DND-41 (cell line): ENCODE data around the gene GAS1.

Source experiments
- ATAC-seq: fragments of 200-7000 bp; cut with Tn5 transposase; 3 replicates; pipeline ENCODE4 v1.9.1; 2021; ENCODE audit warnings: low read depth; ENCODE audit not compliant: insufficient read depth
- DNase-seq: peaks from one replicate; pipeline ENCODE4 v3.0.0-alpha.2; 2020
- H2AFZ ChIP-seq: 2 replicates; pipeline ENCODE4 v1.6.0; 2012; ENCODE audit warnings: low read depth, low read length
- H3K27ac ChIP-seq: 2 replicates; pipeline ENCODE4 v1.5.1; 2012; ENCODE audit warnings: low read length, inconsistent platforms
- H3K27me3 ChIP-seq: fragments of 200-600 bp; sonication (generic); 2 replicates; pipeline ENCODE4 v1.6.0; 2012; ENCODE audit warnings: low read length, mild to moderate bottlenecking, inconsistent platforms; ENCODE audit not compliant: insufficient read depth, poor library complexity
- H3K36me3 ChIP-seq: 2 replicates; pipeline ENCODE4 v1.5.1; 2012; ENCODE audit warnings: low read length, inconsistent platforms; ENCODE audit not compliant: insufficient read depth
- H3K4me1 ChIP-seq: 2 replicates; pipeline ENCODE4 v1.5.1; 2012; ENCODE audit warnings: mild to moderate bottlenecking, low read length; ENCODE audit not compliant: insufficient read depth
- H3K4me2 ChIP-seq: 2 replicates; pipeline ENCODE4 v1.6.0; 2012; ENCODE audit warnings: mild to moderate bottlenecking, moderate library complexity, low read length, inconsistent platforms; ENCODE audit not compliant: insufficient read depth
- H3K4me3 ChIP-seq, 2 experiments: fragments of 200-600 bp in 1 of 2; shearing (Covaris generic) in 1 of 2; 2 replicates each; pipeline ENCODE4 v1.5.1; 2012 to 2016; ENCODE audit warnings: inconsistent platforms in 2 of 2, low read length in 2 of 2, mild to moderate bottlenecking in 2 of 2, low read depth in 1 of 2, moderate library complexity in 1 of 2
- H3K79me2 ChIP-seq: 2 replicates; pipeline ENCODE4 v1.6.0; 2012; ENCODE audit warnings: low read length, inconsistent platforms; ENCODE audit not compliant: insufficient read depth
- H3K9ac ChIP-seq: 2 replicates; pipeline ENCODE4 v1.6.0; 2012; ENCODE audit warnings: low read depth, mild to moderate bottlenecking, inconsistent platforms, low read length, moderate library complexity
- H3K9me3 ChIP-seq: 2 replicates; pipeline ENCODE4 v1.5.1; 2012; ENCODE audit warnings: low read length, moderate library complexity, mild to moderate bottlenecking, inconsistent platforms; ENCODE audit not compliant: insufficient read depth, severe bottlenecking
- H4K20me1 ChIP-seq: 2 replicates; pipeline ENCODE4 v1.6.0; 2012; ENCODE audit warnings: low read length; ENCODE audit not compliant: insufficient read depth
- EZH2 ChIP-seq: IDR thresholded peaks from 3 replicates; pipeline ENCODE4 v1.6.1; 2012; ENCODE audit warnings: borderline replicate concordance, low read depth, mild to moderate bottlenecking, moderate library complexity, low read length, inconsistent platforms; ENCODE audit not compliant: severe bottlenecking
- TF ChIP-seq, protein P1 (sequence below): IDR thresholded peaks from 2 replicates; pipeline ENCODE4 v1.5.1; 2012; ENCODE audit warnings: borderline replicate concordance, low read length, moderate library complexity, mild to moderate bottlenecking; ENCODE audit not compliant: poor library complexity, severe bottlenecking; ENCODE audit errors: extremely low read depth

Gene GAS1

DNA sequence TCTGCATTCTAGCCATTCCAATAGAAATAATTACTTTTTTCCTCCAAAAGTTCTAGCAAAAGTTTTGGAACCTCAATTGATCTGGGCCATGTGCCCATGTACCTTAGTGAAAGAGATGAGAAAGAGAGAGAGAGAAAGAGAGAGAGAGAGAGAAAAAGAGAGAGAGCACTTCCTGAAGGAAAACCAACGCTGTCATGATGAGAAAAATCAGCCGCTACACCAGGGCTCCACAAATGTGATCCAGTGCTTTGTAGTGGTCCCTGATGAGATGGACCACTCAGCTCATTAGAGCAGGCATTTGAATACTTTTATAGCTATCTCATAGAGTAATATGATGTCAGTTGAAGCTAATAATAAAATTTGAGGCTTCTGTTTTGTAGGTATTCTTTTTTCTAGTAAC is 7.7 kb upstream of the GAS1 start:
- Histone ChIP-seq H3K4me3 (no peak overlapping the region), H3K36me3 (no peaks in the 10 kb centered on the region; the same call in 1 of the 2 replicates), H3K27ac (no peak overlapping the region), H3K9ac (no peak overlapping the region), H3K4me2 (no peak overlapping the region), H3K27me3 (no peaks in the 10 kb centered on the region), H4K20me1 (no peaks in the 10 kb centered on the region), H3K79me2 (no peaks in the 10 kb centered on the region), H2AFZ (no peak overlapping the region), H3K9me3 (peaks cover 3% of the 10 kb centered on the region), H3K4me1 (no peaks in the 10 kb centered on the region)
- no peak for TF ChIP-seq EZH2
- TF ChIP-seq, protein P1, sequence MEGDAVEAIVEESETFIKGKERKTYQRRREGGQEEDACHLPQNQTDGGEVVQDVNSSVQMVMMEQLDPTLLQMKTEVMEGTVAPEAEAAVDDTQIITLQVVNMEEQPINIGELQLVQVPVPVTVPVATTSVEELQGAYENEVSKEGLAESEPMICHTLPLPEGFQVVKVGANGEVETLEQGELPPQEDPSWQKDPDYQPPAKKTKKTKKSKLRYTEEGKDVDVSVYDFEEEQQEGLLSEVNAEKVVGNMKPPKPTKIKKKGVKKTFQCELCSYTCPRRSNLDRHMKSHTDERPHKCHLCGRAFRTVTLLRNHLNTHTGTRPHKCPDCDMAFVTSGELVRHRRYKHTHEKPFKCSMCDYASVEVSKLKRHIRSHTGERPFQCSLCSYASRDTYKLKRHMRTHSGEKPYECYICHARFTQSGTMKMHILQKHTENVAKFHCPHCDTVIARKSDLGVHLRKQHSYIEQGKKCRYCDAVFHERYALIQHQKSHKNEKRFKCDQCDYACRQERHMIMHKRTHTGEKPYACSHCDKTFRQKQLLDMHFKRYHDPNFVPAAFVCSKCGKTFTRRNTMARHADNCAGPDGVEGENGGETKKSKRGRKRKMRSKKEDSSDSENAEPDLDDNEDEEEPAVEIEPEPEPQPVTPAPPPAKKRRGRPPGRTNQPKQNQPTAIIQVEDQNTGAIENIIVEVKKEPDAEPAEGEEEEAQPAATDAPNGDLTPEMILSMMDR, result no peak
- DNase-seq, result no peak
- no peak for ATAC-seq

GRCh38 chr9:86953181-86953580 is 5.9 kb upstream of the GAS1 start:
- DNase-seq (no peak), ATAC-seq (no peak)
- no peak overlapping the region for H3K4me2 ChIP-seq
- H4K20me1 ChIP-seq, result no peaks in the 10 kb centered on the region
- H3K79me2 ChIP-seq, result no peaks in the 10 kb centered on the region
- H3K4me3 ChIP-seq, result no peak overlapping the region
- H3K4me1 ChIP-seq, result peaks cover 13% of the 10 kb centered on the region
- no peak overlapping the region for H3K9ac ChIP-seq
- peaks cover 3% of the 10 kb centered on the region for H3K9me3 ChIP-seq
- no peaks in the 10 kb centered on the region for H3K27me3 ChIP-seq
- no peaks in the 10 kb centered on the region; the same call in 1 of the 2 replicates for H3K36me3 ChIP-seq
- H2AFZ ChIP-seq, result no peak overlapping the region
- no peak for TF ChIP-seq EZH2
- TF ChIP-seq, protein P1, result no peak
- no peak overlapping the region for H3K27ac ChIP-seq

DNA sequence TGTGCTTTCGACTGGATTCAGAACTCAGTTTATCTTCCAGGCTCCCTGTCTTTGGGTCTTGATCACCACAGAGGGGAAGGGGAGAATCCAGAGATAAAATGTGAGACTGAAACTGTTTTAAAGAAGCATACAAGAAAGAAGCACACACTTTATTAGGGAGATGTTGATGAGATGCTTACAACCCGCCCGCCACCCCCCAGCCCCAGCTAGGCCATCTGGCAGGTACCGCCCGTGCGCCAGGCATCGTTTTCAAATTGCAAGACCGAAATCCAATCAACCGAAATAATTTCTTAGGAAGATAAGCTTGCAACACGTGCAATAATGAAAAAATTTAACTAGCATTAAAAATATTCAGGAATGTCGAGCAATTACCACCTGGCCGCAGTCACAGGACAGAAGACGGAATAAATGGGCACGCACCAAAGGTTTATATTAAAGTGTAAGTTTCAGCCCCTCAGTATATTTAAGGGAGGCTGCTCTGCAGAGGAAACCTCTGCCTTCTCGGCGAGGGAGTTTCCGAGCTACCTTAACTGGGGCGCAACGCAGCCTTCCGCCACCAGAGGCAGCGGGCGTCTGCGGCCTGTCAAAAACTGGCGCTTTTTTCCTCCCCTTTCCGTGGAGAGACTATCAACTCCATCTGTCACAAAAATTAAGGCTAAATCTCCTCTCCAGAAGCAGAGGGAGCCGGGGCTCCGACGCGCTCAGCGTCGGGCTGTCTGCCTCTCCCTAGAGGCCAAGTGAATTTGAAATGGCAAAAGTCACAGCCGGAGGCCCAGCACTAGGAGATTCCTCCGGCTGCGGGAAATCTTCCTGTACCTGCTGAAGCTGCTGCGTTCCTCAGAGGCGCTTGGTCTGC is 996 bp upstream of the GAS1 start:
- Histone ChIP-seq H3K27ac (peak overlapping the region; percentile 74), H3K36me3 (no peaks in the 10 kb centered on the region; the same call in 1 of the 2 replicates), H3K79me2 (peaks cover 3% of the 10 kb centered on the region), H3K4me1 (peaks cover 26% of the 10 kb centered on the region), H4K20me1 (peaks cover 12% of the 10 kb centered on the region), H2AFZ (peak overlapping the region; percentile 76), H3K27me3 (no peaks in the 10 kb centered on the region), H3K4me2 (peak overlapping the region; percentile 98), H3K9me3 (peaks cover 3% of the 10 kb centered on the region), H3K4me3 (peak overlapping the region; percentile 46 to 68; a peak in 3 of 4 replicates), H3K9ac (peak overlapping the region; percentile 60)
- TF ChIP-seq EZH2, result no peak
- TF ChIP-seq, protein P1, result peak; percentile 79
- ATAC-seq (peak; percentile 69), DNase-seq (peak; percentile 84)
